ENCODE results near the gene TYW1B.
"Not testable (repeated sequence)": the region's sequence is repeated elsewhere in the genome, so short reads cannot be mapped to it uniquely, and the experiment has no call there.

Gene TYW1B

GRCh38 chr7:72690177-72690576 is 137.8 kb downstream of the TYW1B start:
- not testable (repeated sequence) for H3K9me3 ChIP-seq (ENCODE audit: insufficient read depth, low read depth, low read length); H3K36me3 ChIP-seq (ENCODE audit: insufficient read depth, low read length); H3K27me3 ChIP-seq (ENCODE audit: insufficient read depth, low read length); H3K9ac ChIP-seq (ENCODE audit: low read depth, low read length); H3K4me3 ChIP-seq (ENCODE audit: low read length)
- no CpG with 5 or more reads among the region's 2 CpGs for WGBS
- Histone ChIP-seq H3K4me1 (ENCODE audit: insufficient read depth, low read length) (peaks cover 46% of the 10 kb centered on the region), H3K27ac (ENCODE audit: low read depth, low read length) (peak overlapping the region; percentile 16; the same call in 1 of the 2 replicates)

- no CpG with 5 or more reads among the region's 1 CpG for WGBS
- not testable (repeated sequence) for H3K9me3 ChIP-seq (ENCODE audit: insufficient read depth, low read depth, low read length); H3K36me3 ChIP-seq (ENCODE audit: insufficient read depth, low read length); H3K27me3 ChIP-seq (ENCODE audit: insufficient read depth, low read length); H3K4me3 ChIP-seq (ENCODE audit: low read length); H3K9ac ChIP-seq (ENCODE audit: low read depth, low read length)
- Histone ChIP-seq H3K27ac (ENCODE audit: low read depth, low read length) (peak overlapping the region; percentile 24; the same call in 1 of the 2 replicates), H3K4me1 (ENCODE audit: insufficient read depth, low read length) (peaks cover 42% of the 10 kb centered on the region)
Observed at GRCh38 chr7:72689344-72689743, 138.7 kb downstream of the TYW1B start.

GRCh38 chr7:72681211-72681610 is 146.8 kb downstream of the TYW1B start:
- not testable (repeated sequence) for H3K4me3 ChIP-seq (ENCODE audit: low read length); H3K36me3 ChIP-seq (ENCODE audit: insufficient read depth, low read length); H3K9ac ChIP-seq (ENCODE audit: low read depth, low read length); H3K9me3 ChIP-seq (ENCODE audit: insufficient read depth, low read depth, low read length); H3K27me3 ChIP-seq (ENCODE audit: insufficient read depth, low read length); H3K27ac ChIP-seq (ENCODE audit: low read depth, low read length)
- 89% methylated on average over 4 of the region's 4 CpGs for WGBS
- peaks cover 18% of the 10 kb centered on the region for H3K4me1 ChIP-seq (ENCODE audit: insufficient read depth, low read length)

GRCh38 chr7:72676880-72677279 is 151.1 kb downstream of the TYW1B start:
- not testable (repeated sequence) for H3K27ac ChIP-seq (ENCODE audit: low read depth, low read length); H3K4me1 ChIP-seq (ENCODE audit: insufficient read depth, low read length); H3K36me3 ChIP-seq (ENCODE audit: insufficient read depth, low read length); H3K4me3 ChIP-seq (ENCODE audit: low read length); H3K27me3 ChIP-seq (ENCODE audit: insufficient read depth, low read length); H3K9me3 ChIP-seq (ENCODE audit: insufficient read depth, low read depth, low read length); H3K9ac ChIP-seq (ENCODE audit: low read depth, low read length)
- WGBS, result 92% methylated on average over 4 of the region's 6 CpGs

GRCh38 chr7:72676086-72676690 is 151.8 kb downstream of the TYW1B start:
- H3K27me3 ChIP-seq (ENCODE audit: insufficient read depth, low read length); H3K9me3 ChIP-seq (ENCODE audit: insufficient read depth, low read depth, low read length); H3K4me3 ChIP-seq (ENCODE audit: low read length); H3K36me3 ChIP-seq (ENCODE audit: insufficient read depth, low read length); H3K9ac ChIP-seq (ENCODE audit: low read depth, low read length); H3K4me1 ChIP-seq (ENCODE audit: insufficient read depth, low read length); H3K27ac ChIP-seq (ENCODE audit: low read depth, low read length): not testable (repeated sequence)
- WGBS, result 95% methylated on average over 4 of the region's 5 CpGs

GRCh38 chr7:72675686-72676085 is 152.3 kb downstream of the TYW1B start:
- not testable (repeated sequence) for H3K27me3 ChIP-seq (ENCODE audit: insufficient read depth, low read length); H3K4me3 ChIP-seq (ENCODE audit: low read length); H3K36me3 ChIP-seq (ENCODE audit: insufficient read depth, low read length); H3K9me3 ChIP-seq (ENCODE audit: insufficient read depth, low read depth, low read length); H3K9ac ChIP-seq (ENCODE audit: low read depth, low read length); H3K4me1 ChIP-seq (ENCODE audit: insufficient read depth, low read length); H3K27ac ChIP-seq (ENCODE audit: low read depth, low read length)
- WGBS, result no CpG with 5 or more reads among the region's 2 CpGs

- no peak overlapping the region for H3K27ac ChIP-seq (ENCODE audit: low read depth, low read length)
- WGBS, result 94% methylated on average over 3 of the region's 3 CpGs
- no peaks in the 10 kb centered on the region for H3K36me3 ChIP-seq (ENCODE audit: insufficient read depth, low read length)
- H3K9me3 ChIP-seq (ENCODE audit: insufficient read depth, low read depth, low read length), result no peaks in the 10 kb centered on the region
- H3K4me3 ChIP-seq (ENCODE audit: low read length), result no peak overlapping the region
- H3K27me3 ChIP-seq (ENCODE audit: insufficient read depth, low read length), result no peaks in the 10 kb centered on the region
- no peaks in the 10 kb centered on the region for H3K4me1 ChIP-seq (ENCODE audit: insufficient read depth, low read length)
- no peak overlapping the region for H3K9ac ChIP-seq (ENCODE audit: low read depth, low read length)
Observed at GRCh38 chr7:72674394-72674793, 153.6 kb downstream of the TYW1B start.

GRCh38 chr7:72670850-72671249 is 157.2 kb downstream of the TYW1B start:
- not testable (repeated sequence) for H3K27ac ChIP-seq (ENCODE audit: low read depth, low read length)

GRCh38 chr7:72668435-72668834 is 159.6 kb downstream of the TYW1B start:
- not testable (repeated sequence) for H3K9ac ChIP-seq (ENCODE audit: low read depth, low read length); H3K27ac ChIP-seq (ENCODE audit: low read depth, low read length); H3K9me3 ChIP-seq (ENCODE audit: insufficient read depth, low read depth, low read length); H3K4me1 ChIP-seq (ENCODE audit: insufficient read depth, low read length); H3K36me3 ChIP-seq (ENCODE audit: insufficient read depth, low read length); H3K27me3 ChIP-seq (ENCODE audit: insufficient read depth, low read length); H3K4me3 ChIP-seq (ENCODE audit: low read length)
- WGBS, result 90% methylated on average over 4 of the region's 7 CpGs

More at GRCh38 chr7:72670850-72671249, 157.2 kb downstream of the TYW1B start:
- not testable (repeated sequence) for H3K9ac ChIP-seq (ENCODE audit: low read depth, low read length); H3K4me3 ChIP-seq (ENCODE audit: low read length); H3K9me3 ChIP-seq (ENCODE audit: insufficient read depth, low read depth, low read length); H3K4me1 ChIP-seq (ENCODE audit: insufficient read depth, low read length); H3K36me3 ChIP-seq (ENCODE audit: insufficient read depth, low read length); H3K27me3 ChIP-seq (ENCODE audit: insufficient read depth, low read length)
- no CpG with 5 or more reads among the region's 3 CpGs for WGBS

GRCh38 chr7:72667049-72667448 is 161.0 kb downstream of the TYW1B start:
- H3K27ac ChIP-seq (ENCODE audit: low read depth, low read length); H3K36me3 ChIP-seq (ENCODE audit: insufficient read depth, low read length); H3K27me3 ChIP-seq (ENCODE audit: insufficient read depth, low read length); H3K9ac ChIP-seq (ENCODE audit: low read depth, low read length); H3K4me3 ChIP-seq (ENCODE audit: low read length); H3K9me3 ChIP-seq (ENCODE audit: insufficient read depth, low read depth, low read length); H3K4me1 ChIP-seq (ENCODE audit: insufficient read depth, low read length): not testable (repeated sequence)
- 72% methylated on average over 3 of the region's 3 CpGs for WGBS

GRCh38 chr7:72648574-72648973 is 179.4 kb downstream of the TYW1B start:
- not testable (repeated sequence) for H3K9me3 ChIP-seq (ENCODE audit: insufficient read depth, low read depth, low read length); H3K4me1 ChIP-seq (ENCODE audit: insufficient read depth, low read length); H3K36me3 ChIP-seq (ENCODE audit: insufficient read depth, low read length); H3K27ac ChIP-seq (ENCODE audit: low read depth, low read length); H3K9ac ChIP-seq (ENCODE audit: low read depth, low read length); H3K4me3 ChIP-seq (ENCODE audit: low read length); H3K27me3 ChIP-seq (ENCODE audit: insufficient read depth, low read length)
- 93% methylated on average over 4 of the region's 4 CpGs for WGBS

GRCh38 chr7:72643708-72644107 is 184.3 kb downstream of the TYW1B start:
- H3K4me1 ChIP-seq (ENCODE audit: insufficient read depth, low read length); H3K27ac ChIP-seq (ENCODE audit: low read depth, low read length); H3K27me3 ChIP-seq (ENCODE audit: insufficient read depth, low read length); H3K36me3 ChIP-seq (ENCODE audit: insufficient read depth, low read length); H3K4me3 ChIP-seq (ENCODE audit: low read length); H3K9ac ChIP-seq (ENCODE audit: low read depth, low read length); H3K9me3 ChIP-seq (ENCODE audit: insufficient read depth, low read depth, low read length): not testable (repeated sequence)
- no CpG with 5 or more reads among the region's 1 CpG for WGBS
